ENCODE data around the gene NUMB.

DNA sequence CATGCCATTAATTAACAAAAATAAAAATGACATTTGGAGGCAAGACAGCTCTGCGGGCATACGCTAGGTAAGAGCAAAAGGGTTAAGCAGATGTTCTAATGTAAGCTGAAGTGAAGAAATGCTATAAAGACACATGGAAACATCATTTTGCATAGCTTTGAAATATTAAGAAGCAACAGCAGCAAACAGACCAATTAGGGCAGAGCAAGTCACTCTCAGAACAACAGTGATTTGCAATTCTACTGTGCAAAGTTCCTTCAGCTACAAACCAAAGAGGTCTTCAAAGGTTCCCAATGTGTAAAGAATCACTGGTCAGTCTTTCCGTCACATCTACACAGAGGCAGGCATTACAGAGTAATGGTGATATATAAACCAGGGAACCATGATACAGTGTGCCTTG lies 152.8 kb downstream of the NUMB start:
- TF ChIP-seq, protein P1, sequence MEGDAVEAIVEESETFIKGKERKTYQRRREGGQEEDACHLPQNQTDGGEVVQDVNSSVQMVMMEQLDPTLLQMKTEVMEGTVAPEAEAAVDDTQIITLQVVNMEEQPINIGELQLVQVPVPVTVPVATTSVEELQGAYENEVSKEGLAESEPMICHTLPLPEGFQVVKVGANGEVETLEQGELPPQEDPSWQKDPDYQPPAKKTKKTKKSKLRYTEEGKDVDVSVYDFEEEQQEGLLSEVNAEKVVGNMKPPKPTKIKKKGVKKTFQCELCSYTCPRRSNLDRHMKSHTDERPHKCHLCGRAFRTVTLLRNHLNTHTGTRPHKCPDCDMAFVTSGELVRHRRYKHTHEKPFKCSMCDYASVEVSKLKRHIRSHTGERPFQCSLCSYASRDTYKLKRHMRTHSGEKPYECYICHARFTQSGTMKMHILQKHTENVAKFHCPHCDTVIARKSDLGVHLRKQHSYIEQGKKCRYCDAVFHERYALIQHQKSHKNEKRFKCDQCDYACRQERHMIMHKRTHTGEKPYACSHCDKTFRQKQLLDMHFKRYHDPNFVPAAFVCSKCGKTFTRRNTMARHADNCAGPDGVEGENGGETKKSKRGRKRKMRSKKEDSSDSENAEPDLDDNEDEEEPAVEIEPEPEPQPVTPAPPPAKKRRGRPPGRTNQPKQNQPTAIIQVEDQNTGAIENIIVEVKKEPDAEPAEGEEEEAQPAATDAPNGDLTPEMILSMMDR (IDR thresholded peaks at IDR 0.05; ENCODE audit: low read depth, low read length, missing input control), result no peak
- TF ChIP-seq, protein P2, sequence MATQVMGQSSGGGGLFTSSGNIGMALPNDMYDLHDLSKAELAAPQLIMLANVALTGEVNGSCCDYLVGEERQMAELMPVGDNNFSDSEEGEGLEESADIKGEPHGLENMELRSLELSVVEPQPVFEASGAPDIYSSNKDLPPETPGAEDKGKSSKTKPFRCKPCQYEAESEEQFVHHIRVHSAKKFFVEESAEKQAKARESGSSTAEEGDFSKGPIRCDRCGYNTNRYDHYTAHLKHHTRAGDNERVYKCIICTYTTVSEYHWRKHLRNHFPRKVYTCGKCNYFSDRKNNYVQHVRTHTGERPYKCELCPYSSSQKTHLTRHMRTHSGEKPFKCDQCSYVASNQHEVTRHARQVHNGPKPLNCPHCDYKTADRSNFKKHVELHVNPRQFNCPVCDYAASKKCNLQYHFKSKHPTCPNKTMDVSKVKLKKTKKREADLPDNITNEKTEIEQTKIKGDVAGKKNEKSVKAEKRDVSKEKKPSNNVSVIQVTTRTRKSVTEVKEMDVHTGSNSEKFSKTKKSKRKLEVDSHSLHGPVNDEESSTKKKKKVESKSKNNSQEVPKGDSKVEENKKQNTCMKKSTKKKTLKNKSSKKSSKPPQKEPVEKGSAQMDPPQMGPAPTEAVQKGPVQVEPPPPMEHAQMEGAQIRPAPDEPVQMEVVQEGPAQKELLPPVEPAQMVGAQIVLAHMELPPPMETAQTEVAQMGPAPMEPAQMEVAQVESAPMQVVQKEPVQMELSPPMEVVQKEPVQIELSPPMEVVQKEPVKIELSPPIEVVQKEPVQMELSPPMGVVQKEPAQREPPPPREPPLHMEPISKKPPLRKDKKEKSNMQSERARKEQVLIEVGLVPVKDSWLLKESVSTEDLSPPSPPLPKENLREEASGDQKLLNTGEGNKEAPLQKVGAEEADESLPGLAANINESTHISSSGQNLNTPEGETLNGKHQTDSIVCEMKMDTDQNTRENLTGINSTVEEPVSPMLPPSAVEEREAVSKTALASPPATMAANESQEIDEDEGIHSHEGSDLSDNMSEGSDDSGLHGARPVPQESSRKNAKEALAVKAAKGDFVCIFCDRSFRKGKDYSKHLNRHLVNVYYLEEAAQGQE (IDR thresholded peaks at IDR 0.05), result no peak
- TF ChIP-seq, protein P3, sequence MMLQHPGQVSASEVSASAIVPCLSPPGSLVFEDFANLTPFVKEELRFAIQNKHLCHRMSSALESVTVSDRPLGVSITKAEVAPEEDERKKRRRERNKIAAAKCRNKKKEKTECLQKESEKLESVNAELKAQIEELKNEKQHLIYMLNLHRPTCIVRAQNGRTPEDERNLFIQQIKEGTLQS (IDR thresholded peaks at IDR 0.05), result no peak
- TF ChIP-seq EGR1 (IDR thresholded peaks at IDR 0.05; ENCODE audit: low read depth in 2 of 2), result no peak
- no peak for TF ChIP-seq TAF1 (conservative IDR thresholded peaks at IDR 0.05)
- TF ChIP-seq RAD21 (IDR thresholded peaks at IDR 0.05), result no peak
- TF ChIP-seq, protein P4, sequence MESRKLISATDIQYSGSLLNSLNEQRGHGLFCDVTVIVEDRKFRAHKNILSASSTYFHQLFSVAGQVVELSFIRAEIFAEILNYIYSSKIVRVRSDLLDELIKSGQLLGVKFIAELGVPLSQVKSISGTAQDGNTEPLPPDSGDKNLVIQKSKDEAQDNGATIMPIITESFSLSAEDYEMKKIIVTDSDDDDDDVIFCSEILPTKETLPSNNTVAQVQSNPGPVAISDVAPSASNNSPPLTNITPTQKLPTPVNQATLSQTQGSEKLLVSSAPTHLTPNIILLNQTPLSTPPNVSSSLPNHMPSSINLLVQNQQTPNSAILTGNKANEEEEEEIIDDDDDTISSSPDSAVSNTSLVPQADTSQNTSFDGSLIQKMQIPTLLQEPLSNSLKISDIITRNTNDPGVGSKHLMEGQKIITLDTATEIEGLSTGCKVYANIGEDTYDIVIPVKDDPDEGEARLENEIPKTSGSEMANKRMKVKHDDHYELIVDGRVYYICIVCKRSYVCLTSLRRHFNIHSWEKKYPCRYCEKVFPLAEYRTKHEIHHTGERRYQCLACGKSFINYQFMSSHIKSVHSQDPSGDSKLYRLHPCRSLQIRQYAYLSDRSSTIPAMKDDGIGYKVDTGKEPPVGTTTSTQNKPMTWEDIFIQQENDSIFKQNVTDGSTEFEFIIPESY (IDR thresholded peaks at IDR 0.05), result no peak
- TF ChIP-seq, protein P5, sequence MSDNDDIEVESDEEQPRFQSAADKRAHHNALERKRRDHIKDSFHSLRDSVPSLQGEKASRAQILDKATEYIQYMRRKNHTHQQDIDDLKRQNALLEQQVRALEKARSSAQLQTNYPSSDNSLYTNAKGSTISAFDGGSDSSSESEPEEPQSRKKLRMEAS (IDR thresholded peaks at IDR 0.05), result no peak
- TF ChIP-seq RXRA (IDR thresholded peaks at IDR 0.05), result no peak
- TF ChIP-seq GABPA (IDR thresholded peaks at IDR 0.05 in 1 of 2, conservative IDR thresholded peaks at IDR 0.05 in 1 of 2), result no peak
- no peak for TF ChIP-seq JUND (IDR thresholded peaks at IDR 0.05)
- TF ChIP-seq FOXA2 (IDR thresholded peaks at IDR 0.05), result no peak
- TF ChIP-seq YY1 (IDR thresholded peaks at IDR 0.05), result no peak
